ENCODE measurements around the gene RASGRF1. TPM values are rescaled to one million over a fixed set of nuclear protein-coding genes. Genes with fewer than 3 reads are reported as not detected.

Gene RASGRF1
- total RNA-seq, 1 donor from 2014 or later = 0.31 TPM

- no peak for DNase-seq
Measured at GRCh38 chr15:78987556-78988360, 102.8 kb downstream of the RASGRF1 start.

- no peak for DNase-seq
Measured at GRCh38 chr15:78985859-78986475, 104.6 kb downstream of the RASGRF1 start.

- DNase-seq = no peak
Measured at GRCh38 chr15:78984041-78984440, 106.5 kb downstream of the RASGRF1 start.

GRCh38 chr15:78983146-78983918, 107.2 kb downstream of the RASGRF1 start:
- no peak for DNase-seq

GRCh38 chr15:78982736-78983135, 107.8 kb downstream of the RASGRF1 start:
- no peak for DNase-seq

- DNase-seq = peak; percentile 35
Measured at GRCh38 chr15:78981532-78982313, 108.9 kb downstream of the RASGRF1 start.

- peak; percentile 77 for DNase-seq
Measured at GRCh38 chr15:78979456-78980320, 110.9 kb downstream of the RASGRF1 start.

- no peak for DNase-seq
Measured at GRCh38 chr15:78978601-78979179, 111.9 kb downstream of the RASGRF1 start.

GRCh38 chr15:78977591-78978347, 112.8 kb downstream of the RASGRF1 start:
- no peak for DNase-seq

GRCh38 chr15:78977091-78977571, 113.4 kb downstream of the RASGRF1 start:
- DNase-seq = no peak

- no peak for DNase-seq
Measured at GRCh38 chr15:78976691-78977090, 113.9 kb downstream of the RASGRF1 start.

GRCh38 chr15:78974272-78974918, 116.2 kb downstream of the RASGRF1 start:
- no peak for DNase-seq

- no peak for DNase-seq
Measured at GRCh38 chr15:78969687-78970349, 120.8 kb downstream of the RASGRF1 start.

- DNase-seq = no peak
Measured at GRCh38 chr15:78968539-78969271, 121.9 kb downstream of the RASGRF1 start.

GRCh38 chr15:78968114-78968513, 122.5 kb downstream of the RASGRF1 start:
- no peak for DNase-seq

GRCh38 chr15:78960308-78960707, 130.3 kb downstream of the RASGRF1 start:
- DNase-seq = no peak

- no peak for DNase-seq
Measured at GRCh38 chr15:78959360-78959759, 131.2 kb downstream of the RASGRF1 start.
